HCT116 (cell line): ENCODE measurements around the gene PRPS1. TPM values are rescaled to one million over a fixed set of nuclear protein-coding genes. Genes with fewer than 3 reads are reported as not detected.

Experiments
- ATAC-seq: fragments of 200-7000 bp; cut with Tn5 transposase; 2 replicates; pipeline ENCODE4 v1.9.1; 2020; ENCODE audit warnings: mild to moderate bottlenecking, moderate library complexity
- BruUV-seq: library from RNA; stranded (reverse); fragments of 400-500 nt; replicated peaks from 2 replicates; lab custom pipeline; 2021; lab: Mats Ljungman, UMichigan
- CTCF ChIA-PET: fragments of 300-600 bp; sonication (Branson Sonifier 250); formaldehyde crosslinking; loops from one replicate; lab custom pipeline; 2021; ENCODE audit warnings: antibody characterized with exemption; lab: Charles Lee
- POLR2A ChIA-PET: fragments of 300-600, 350-600 bp; sonication (Branson Sonifier 250); formaldehyde crosslinking; loops from one replicate; lab custom pipeline; 2021; ENCODE audit warnings: antibody characterized with exemption; lab: Charles Lee
- RAD21 ChIA-PET, 2 experiments: fragments of 300-600 bp; sonication (Branson Sonifier 250); formaldehyde crosslinking; loops; one replicate each; lab custom pipeline; 2023; ENCODE audit warnings: low total read pairs in 2 of 2; ENCODE audit not compliant: uncharacterized antibody in 2 of 2, unreplicated experiment in 2 of 2, low non-redundant PET in 1 of 2; lab: Charles Lee
- DNase-seq: peaks from one replicate; pipeline ENCODE4 v3.0.0-alpha.2; 2010; ENCODE audit warnings: low read depth, low spot score
- H2AFZ ChIP-seq: fragments of 200-600 bp; shearing (Covaris generic), sonication (generic); 2 replicates; pipeline ENCODE4 v1.6.1; 2017; ENCODE audit warnings: low read depth, mixed run types, mixed read lengths, antibody characterized with exemption, low read length; ENCODE audit not compliant: poor library complexity, severe bottlenecking
- H3K27ac ChIP-seq: 2 replicates; pipeline ENCODE4 v1.5.1; 2012; ENCODE audit warnings: low read depth, low read length
- H3K27me3 ChIP-seq: fragments of 200-600 bp; sonication (generic); 2 replicates; pipeline ENCODE4 v1.6.1; 2016; ENCODE audit warnings: mixed run types, low read length, mixed read lengths; ENCODE audit not compliant: insufficient read depth
- H3K36me3 ChIP-seq, 2 experiments: fragments of 200-500 bp in 1 of 2; fragments of 200-600 bp in 1 of 2; sonication (Bioruptor generic) in 1 of 2; sonication (generic) in 1 of 2; 2 replicates each; pipeline versions ENCODE4 v1.5.1 to v1.6.1; 2014 to 2016; ENCODE audit warnings: low read length in 2 of 2, inconsistent platforms in 1 of 2, mixed read lengths in 1 of 2, mixed run types in 1 of 2; ENCODE audit not compliant: insufficient read depth in 2 of 2, control insufficient read depth in 1 of 2
- H3K4me1 ChIP-seq, 2 experiments: fragments of 200-600 bp in 1 of 2; sonication (generic) in 1 of 2; 2 replicates each; pipeline versions ENCODE4 v1.5.1 to v1.6.1; 2012 to 2017; ENCODE audit warnings: low read length in 2 of 2, inconsistent platforms in 1 of 2, mild to moderate bottlenecking in 1 of 2, mixed read lengths in 1 of 2, mixed run types in 1 of 2, moderate library complexity in 1 of 2; ENCODE audit not compliant: insufficient read depth in 2 of 2, control insufficient read depth in 1 of 2
- H3K4me2 ChIP-seq: fragments of 200-600 bp; sonication (generic); 2 replicates; pipeline ENCODE4 v1.6.1; 2017; ENCODE audit warnings: mixed run types, low read length, mixed read lengths
- H3K4me3 ChIP-seq, 2 experiments: fragments of 200-600 bp in 1 of 2; sonication (generic) in 1 of 2; replicated peaks in 1 of 2; 2 replicates each; pipeline ENCODE4 v1.5.1; 2011 to 2016; ENCODE audit warnings: low read length in 2 of 2, control low read depth in 1 of 2, low read depth in 1 of 2, mild to moderate bottlenecking in 1 of 2, mixed read lengths in 1 of 2, mixed run types in 1 of 2
- H3K79me2 ChIP-seq: fragments of 200-600 bp; sonication (generic); 2 replicates; pipeline ENCODE4 v1.6.1; 2017; ENCODE audit warnings: mild to moderate bottlenecking, mixed run types, low read length, moderate library complexity, mixed read lengths; ENCODE audit not compliant: insufficient read depth
- H3K9ac ChIP-seq: fragments of 200-600 bp; sonication (generic); 2 replicates; pipeline ENCODE4 v1.6.1; 2016; ENCODE audit warnings: low read length, mixed read lengths
- H3K9me2 ChIP-seq: fragments of 200-600 bp; sonication (generic), shearing (Covaris generic); 2 replicates; pipeline ENCODE4 v1.6.1; 2017; ENCODE audit warnings: mixed run types, mild to moderate bottlenecking, moderate library complexity; ENCODE audit not compliant: insufficient read depth
- H3K9me3 ChIP-seq, 2 experiments: fragments of 200-500 bp in 1 of 2; fragments of 200-600 bp in 1 of 2; sonication (Bioruptor generic) in 1 of 2; sonication (generic) in 1 of 2; 2 replicates each; pipeline ENCODE4 v1.6.1; 2014 to 2017; ENCODE audit warnings: low read length in 2 of 2, mixed read lengths in 2 of 2, inconsistent platforms in 1 of 2, low read depth in 1 of 2, mild to moderate bottlenecking in 1 of 2, mixed run types in 1 of 2, moderate library complexity in 1 of 2; ENCODE audit not compliant: control insufficient read depth in 1 of 2, insufficient read depth in 1 of 2
- H4K20me1 ChIP-seq: fragments of 200-600 bp; sonication (generic), shearing (Covaris generic); 2 replicates; pipeline ENCODE4 v1.6.1; 2017; ENCODE audit warnings: mixed run types, mild to moderate bottlenecking, moderate library complexity; ENCODE audit not compliant: insufficient read depth
- CBX3 ChIP-seq: IDR thresholded peaks from 2 replicates; pipeline ENCODE4 v1.6.1; 2012; ENCODE audit warnings: low read depth
- EZH2phosphoT487 ChIP-seq: fragments of 200-600 bp; IDR thresholded peaks from 2 replicates; pipeline ENCODE4 v1.6.1; 2018; ENCODE audit warnings: antibody characterized with exemption, borderline replicate concordance
- FOSL1 ChIP-seq: IDR thresholded peaks from 2 replicates; pipeline ENCODE4 v1.6.1; 2012; ENCODE audit warnings: low read depth
- POLR2A ChIP-seq: IDR thresholded peaks from 2 replicates; pipeline ENCODE4 v1.7.0; 2011; ENCODE audit warnings: borderline replicate concordance; ENCODE audit not compliant: insufficient read depth, insufficient read length; ENCODE audit errors: extremely low read depth
- REST ChIP-seq: IDR thresholded peaks from 2 replicates; pipeline ENCODE4 v1.6.1; 2012; ENCODE audit warnings: low read depth
- SIN3A ChIP-seq: IDR thresholded peaks from 2 replicates; pipeline ENCODE4 v1.6.1; 2012; ENCODE audit warnings: low read depth
- SP1 ChIP-seq: IDR thresholded peaks from 2 replicates; pipeline ENCODE4 v1.6.1; 2012; ENCODE audit warnings: low read depth
- SRF ChIP-seq: IDR thresholded peaks from 2 replicates; pipeline ENCODE4 v1.6.1; 2012; ENCODE audit warnings: low read depth
- YY1 ChIP-seq: IDR thresholded peaks from 2 replicates; pipeline ENCODE4 v1.6.1; 2011; ENCODE audit warnings: low read length, low read depth, moderate library complexity, mild to moderate bottlenecking; ENCODE audit not compliant: insufficient replicate concordance; ENCODE audit errors: extremely low read depth
- ZFX ChIP-seq: fragments of 450-650 bp; IDR thresholded peaks from 2 replicates; pipeline ENCODE4 v1.6.1; 2017
- intact Hi-C: fragments of 100-400 bp; cut with micrococcal nuclease; formaldehyde crosslinking; loops from 2 replicates; pipeline ENCODE4 v1.10.0; 2022
- total RNA-seq: library from RNA; stranded (reverse); gene quantifications from one replicate; pipeline ENCODE4 v1.2.1, GENCODE V29; 2021; ENCODE audit not compliant: unreplicated experiment
- TF ChIP-seq, protein P1 (sequence below): IDR thresholded peaks from 2 replicates; pipeline ENCODE4 v1.6.1; 2012
- TF ChIP-seq, protein P2 (sequence below): IDR thresholded peaks from 2 replicates; pipeline ENCODE4 v1.6.1; 2011; ENCODE audit warnings: mild to moderate bottlenecking, low read length, moderate library complexity; ENCODE audit not compliant: insufficient replicate concordance; ENCODE audit errors: extremely low read depth

The PRPS1 gene
- total RNA-seq, 1 experiment from 2014 or later: 62.6 TPM

DNA sequence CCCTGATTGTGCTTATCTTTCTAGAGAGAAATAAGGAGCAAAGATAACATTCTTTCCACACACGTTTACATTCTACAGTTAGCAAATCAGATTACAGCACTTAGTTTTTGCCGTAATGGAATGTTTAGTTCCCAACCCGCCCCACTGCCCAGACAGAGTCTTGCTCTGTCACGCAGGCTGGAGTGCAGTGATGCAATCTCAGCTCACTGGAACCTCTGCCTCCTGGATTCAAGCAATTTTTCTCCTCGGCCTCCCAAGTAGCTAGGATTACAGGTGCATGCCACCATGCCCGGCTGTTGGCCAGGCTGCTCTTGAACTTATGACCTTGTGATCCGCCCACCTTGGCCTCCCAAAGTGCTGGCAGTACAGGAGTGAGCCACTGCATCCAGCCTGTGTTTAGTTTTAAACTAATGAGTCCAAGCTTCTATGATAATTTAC lies 8.4 kb upstream of the PRPS1 start:
- H3K9me3 ChIP-seq: no peaks in the 10 kb centered on the region
- RAD21 ChIA-PET: no interaction called here
- H3K27me3 ChIP-seq: no peaks in the 10 kb centered on the region

More for the DNA sequence above, 8.4 kb upstream of the PRPS1 start:
- ChIA-PET POLR2A (no interaction called here), CTCF (no interaction called here)
- Histone ChIP-seq H3K79me2 (no peaks in the 10 kb centered on the region), H3K27ac (no peak overlapping the region), H3K9me2 (no peaks in the 10 kb centered on the region), H2AFZ (no peak overlapping the region), H4K20me1 (no peaks in the 10 kb centered on the region), H3K9ac (no peak overlapping the region), H3K4me3 (no peak overlapping the region), H3K36me3 (no peaks in the 10 kb centered on the region), H3K4me1 (no peaks in the 10 kb centered on the region), H3K4me2 (no peak overlapping the region)
- ATAC-seq: no peak
- DNase-seq: no peak
- intact Hi-C loops: no loop called here
- no peak for TF ChIP-seq POLR2A
- no peak for TF ChIP-seq SRF
- no peak for TF ChIP-seq SIN3A
- TF ChIP-seq ZFX: no peak
- TF ChIP-seq SP1: no peak
- TF ChIP-seq, protein P1, sequence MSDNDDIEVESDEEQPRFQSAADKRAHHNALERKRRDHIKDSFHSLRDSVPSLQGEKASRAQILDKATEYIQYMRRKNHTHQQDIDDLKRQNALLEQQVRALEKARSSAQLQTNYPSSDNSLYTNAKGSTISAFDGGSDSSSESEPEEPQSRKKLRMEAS: no peak
- TF ChIP-seq REST: no peak
- TF ChIP-seq, protein P2, sequence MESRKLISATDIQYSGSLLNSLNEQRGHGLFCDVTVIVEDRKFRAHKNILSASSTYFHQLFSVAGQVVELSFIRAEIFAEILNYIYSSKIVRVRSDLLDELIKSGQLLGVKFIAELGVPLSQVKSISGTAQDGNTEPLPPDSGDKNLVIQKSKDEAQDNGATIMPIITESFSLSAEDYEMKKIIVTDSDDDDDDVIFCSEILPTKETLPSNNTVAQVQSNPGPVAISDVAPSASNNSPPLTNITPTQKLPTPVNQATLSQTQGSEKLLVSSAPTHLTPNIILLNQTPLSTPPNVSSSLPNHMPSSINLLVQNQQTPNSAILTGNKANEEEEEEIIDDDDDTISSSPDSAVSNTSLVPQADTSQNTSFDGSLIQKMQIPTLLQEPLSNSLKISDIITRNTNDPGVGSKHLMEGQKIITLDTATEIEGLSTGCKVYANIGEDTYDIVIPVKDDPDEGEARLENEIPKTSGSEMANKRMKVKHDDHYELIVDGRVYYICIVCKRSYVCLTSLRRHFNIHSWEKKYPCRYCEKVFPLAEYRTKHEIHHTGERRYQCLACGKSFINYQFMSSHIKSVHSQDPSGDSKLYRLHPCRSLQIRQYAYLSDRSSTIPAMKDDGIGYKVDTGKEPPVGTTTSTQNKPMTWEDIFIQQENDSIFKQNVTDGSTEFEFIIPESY: no peak
- TF ChIP-seq FOSL1: no peak
- TF ChIP-seq CBX3: no peak
- TF ChIP-seq YY1: no peak
- TF ChIP-seq EZH2phosphoT487: no peak
- no TSS peak for BruUV-seq
